Astrocyte of the spinal cord (primary cell): ENCODE measurements around the gene CDC5L.

ENCODE experiments used
- DNase-seq: peaks from one replicate; pipeline ENCODE4 v3.0.0; 2011; ENCODE audit warnings: low read depth, low spot score
- H3K4me3 ChIP-seq: 2 replicates; pipeline ENCODE4 v1.5.1; 2011; ENCODE audit warnings: low read depth, mild to moderate bottlenecking, low read length, moderate library complexity
- CTCF ChIP-seq: IDR thresholded peaks from 2 replicates; pipeline ENCODE4 v1.5.1; 2012; ENCODE audit warnings: low read depth, mild to moderate bottlenecking, low read length, inconsistent platforms
- in situ Hi-C: cut with HindIII; loops from 2 replicates; pipeline ENCODE4 v1.10.0; 2017; ENCODE audit warnings: low sequenced_read_pairs

Gene CDC5L

GRCh38 chr6:44387346-44388134 lies at the start of gene CDC5L:
Gene CDC5L, plus strand, starts transcription at chr6:44387706. Its CDS starts 118 bp downstream, at chr6:44387824.
- peak; percentile 99 for DNase-seq
- TF ChIP-seq CTCF: no peak
- in situ Hi-C loops: no loop called here
- H3K4me3 ChIP-seq: peak within 1 kb of the TSS; percentile 95

GRCh38 chr6:44338228-44339122 lies 49.0 kb upstream of the CDC5L start:
- peak; percentile 73 for TF ChIP-seq CTCF
- DNase-seq: peak; percentile 39
- in situ Hi-C loops: no loop called here
- H3K4me3 ChIP-seq: no peak overlapping the region

GRCh38 chr6:44339301-44339700 lies 48.2 kb upstream of the CDC5L start:
- in situ Hi-C loops: no loop called here
- no peak overlapping the region for H3K4me3 ChIP-seq
- no peak for TF ChIP-seq CTCF
- DNase-seq: no peak

- in situ Hi-C loops: no loop called here
- no peak overlapping the region for H3K4me3 ChIP-seq
- DNase-seq: no peak
- TF ChIP-seq CTCF: no peak
These were observed 47.5 kb upstream of the CDC5L start for GRCh38 chr6:44339763-44340625.

GRCh38 chr6:44341095-44341890 lies 46.2 kb upstream of the CDC5L start:
- no peak for TF ChIP-seq CTCF
- in situ Hi-C loops: no loop called here
- DNase-seq: no peak
- no peak overlapping the region for H3K4me3 ChIP-seq
